Measurements from ENCODE around the gene BACE1-AS. TPM values are rescaled to one million over a fixed set of nuclear protein-coding genes. Genes with fewer than 3 reads are reported as not detected.
"Not testable (repeated sequence)": the region's sequence is repeated elsewhere in the genome, so short reads cannot be mapped to it uniquely, and the experiment has no call there.

Gene BACE1-AS
- total RNA-seq, 1 donor: 0.52 TPM

- Histone ChIP-seq H3K27me3 (ENCODE audit: insufficient read depth, low read length) (no peaks in the 10 kb centered on the region), H3K4me1 (ENCODE audit: insufficient read depth, low read length) (no peaks in the 10 kb centered on the region), H3K9me3 (ENCODE audit: low read depth, low read length) (no peaks in the 10 kb centered on the region), H3K4me3 (ENCODE audit: low read length) (no peak overlapping the region)
Measured at GRCh38 chr11:117302228-117302627, 11.1 kb downstream of the BACE1-AS start.

DNA sequence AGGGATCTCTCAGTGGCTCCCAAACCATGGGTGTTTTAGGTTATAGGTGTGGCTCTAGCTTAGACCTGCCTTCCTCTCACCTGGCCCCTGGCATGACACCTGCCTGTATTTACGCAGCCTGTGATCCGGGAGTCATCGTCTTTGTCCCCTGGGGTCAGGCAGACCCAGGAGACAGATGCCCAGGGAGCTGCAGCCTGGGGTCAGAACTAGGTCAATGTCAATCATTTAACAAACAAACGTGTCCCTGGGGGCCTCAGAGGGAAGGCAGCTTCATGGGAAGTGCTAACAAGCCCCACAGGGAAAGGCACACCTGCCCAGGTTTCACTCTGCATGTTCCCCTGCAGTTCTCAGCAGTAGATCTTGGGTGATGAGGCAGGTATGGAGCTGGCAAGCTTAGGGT lies 12.0 kb downstream of the BACE1-AS start:
- H3K4me1 ChIP-seq (ENCODE audit: insufficient read depth, low read length): no peaks in the 10 kb centered on the region
- no peak overlapping the region for H3K4me3 ChIP-seq (ENCODE audit: low read length)
- H3K9me3 ChIP-seq (ENCODE audit: low read depth, low read length): no peaks in the 10 kb centered on the region
- H3K27me3 ChIP-seq (ENCODE audit: insufficient read depth, low read length): no peaks in the 10 kb centered on the region

DNA sequence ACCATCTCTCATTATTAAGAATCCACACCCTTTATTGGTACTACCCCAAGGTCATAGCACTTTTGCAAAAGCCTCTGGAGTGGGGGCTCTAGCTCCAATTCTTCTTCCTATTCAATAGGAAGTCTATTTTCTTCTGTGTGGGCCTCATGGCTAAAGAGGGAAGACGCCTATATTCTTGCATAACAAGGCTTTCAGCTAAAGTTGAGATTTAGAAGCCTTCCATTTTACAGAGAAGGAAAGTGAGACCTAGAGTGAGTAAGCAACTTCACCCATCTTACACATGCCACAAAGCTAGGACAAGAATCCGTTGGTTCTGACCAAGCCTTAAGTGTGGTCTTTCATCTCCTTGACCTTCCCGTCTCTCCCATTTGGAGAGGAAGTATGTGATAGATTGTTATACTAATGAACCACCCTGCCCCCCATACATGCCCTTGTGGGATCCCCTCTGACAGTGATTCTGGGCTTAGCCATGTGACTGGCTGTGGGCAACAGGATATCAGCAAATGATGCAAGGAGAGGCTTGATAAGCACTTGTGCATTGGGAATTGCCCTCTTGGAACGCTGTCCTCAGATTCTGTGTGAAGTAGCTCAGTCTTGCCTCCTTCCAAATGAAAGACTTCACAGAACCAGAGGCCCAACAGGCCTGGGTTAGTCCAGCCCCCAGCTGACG lies 12.6 kb downstream of the BACE1-AS start:
- Histone ChIP-seq H3K27me3 (ENCODE audit: insufficient read depth, low read length) (no peaks in the 10 kb centered on the region), H3K4me1 (ENCODE audit: insufficient read depth, low read length) (no peaks in the 10 kb centered on the region), H3K4me3 (ENCODE audit: low read length) (no peak overlapping the region), H3K9me3 (ENCODE audit: low read depth, low read length) (no peaks in the 10 kb centered on the region)

- Histone ChIP-seq H3K9me3 (ENCODE audit: low read depth, low read length) (no peaks in the 10 kb centered on the region), H3K4me3 (ENCODE audit: low read length) (no peak overlapping the region), H3K27me3 (ENCODE audit: insufficient read depth, low read length) (no peaks in the 10 kb centered on the region), H3K4me1 (ENCODE audit: insufficient read depth, low read length) (no peaks in the 10 kb centered on the region)
Measured at GRCh38 chr11:117305145-117305544, 14.0 kb downstream of the BACE1-AS start.

- Histone ChIP-seq H3K9me3 (ENCODE audit: low read depth, low read length) (no peaks in the 10 kb centered on the region), H3K27me3 (ENCODE audit: insufficient read depth, low read length) (no peaks in the 10 kb centered on the region), H3K4me1 (ENCODE audit: insufficient read depth, low read length) (peaks cover 17% of the 10 kb centered on the region), H3K4me3 (ENCODE audit: low read length) (no peak overlapping the region)
Measured at GRCh38 chr11:117309310-117309709, 18.2 kb downstream of the BACE1-AS start.

DNA sequence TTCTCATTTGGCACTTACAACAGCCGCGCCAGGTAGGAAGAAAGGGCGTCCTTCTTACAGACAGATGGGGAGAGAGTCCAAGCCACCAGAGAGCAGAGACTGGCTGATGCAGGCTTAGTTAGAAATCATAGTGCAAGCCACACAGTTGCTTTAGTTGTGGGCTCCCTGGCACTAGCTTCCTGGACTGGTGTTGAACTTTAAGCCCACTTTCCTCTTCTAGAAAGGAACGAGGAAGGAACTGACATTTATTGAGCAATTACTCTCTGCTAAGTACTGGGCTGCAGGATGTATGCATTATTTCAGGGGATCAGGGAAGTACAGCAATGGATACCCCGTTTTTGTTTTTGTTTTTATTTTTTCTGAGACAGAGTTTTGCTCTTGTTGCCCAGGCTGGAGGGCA lies 21.9 kb downstream of the BACE1-AS start:
- Histone ChIP-seq H3K4me3 (ENCODE audit: low read length) (no peak overlapping the region), H3K27me3 (ENCODE audit: insufficient read depth, low read length) (peaks cover 7% of the 10 kb centered on the region), H3K9me3 (ENCODE audit: low read depth, low read length) (no peaks in the 10 kb centered on the region), H3K4me1 (ENCODE audit: insufficient read depth, low read length) (peaks cover 37% of the 10 kb centered on the region)

GRCh38 chr11:117313828-117314768 lies 23.0 kb downstream of the BACE1-AS start:
- H3K27me3 ChIP-seq (ENCODE audit: insufficient read depth, low read length): peaks cover 7% of the 10 kb centered on the region
- peaks cover 37% of the 10 kb centered on the region for H3K4me1 ChIP-seq (ENCODE audit: insufficient read depth, low read length)
- no peak overlapping the region for H3K4me3 ChIP-seq (ENCODE audit: low read length)
- no peaks in the 10 kb centered on the region for H3K9me3 ChIP-seq (ENCODE audit: low read depth, low read length)

- peaks cover 37% of the 10 kb centered on the region for H3K4me1 ChIP-seq (ENCODE audit: insufficient read depth, low read length)
- H3K9me3 ChIP-seq (ENCODE audit: low read depth, low read length): no peaks in the 10 kb centered on the region
- no peak overlapping the region for H3K4me3 ChIP-seq (ENCODE audit: low read length)
- peaks cover 7% of the 10 kb centered on the region for H3K27me3 ChIP-seq (ENCODE audit: insufficient read depth, low read length)
Measured at GRCh38 chr11:117314840-117315239, 23.7 kb downstream of the BACE1-AS start.

GRCh38 chr11:117315285-117316196 lies 24.4 kb downstream of the BACE1-AS start:
- H3K9me3 ChIP-seq (ENCODE audit: low read depth, low read length): no peaks in the 10 kb centered on the region
- peak overlapping the region; percentile 39 for H3K4me3 ChIP-seq (ENCODE audit: low read length)
- peaks cover 7% of the 10 kb centered on the region for H3K27me3 ChIP-seq (ENCODE audit: insufficient read depth, low read length)
- H3K4me1 ChIP-seq (ENCODE audit: insufficient read depth, low read length): peaks cover 37% of the 10 kb centered on the region

- Histone ChIP-seq H3K27me3 (ENCODE audit: insufficient read depth, low read length) (peaks cover 7% of the 10 kb centered on the region), H3K9me3 (ENCODE audit: low read depth, low read length) (no peaks in the 10 kb centered on the region), H3K4me1 (ENCODE audit: insufficient read depth, low read length) (peaks cover 37% of the 10 kb centered on the region), H3K4me3 (ENCODE audit: low read length) (peak within 1 kb of the TSS; percentile 39)
Measured at GRCh38 chr11:117316197-117316961, 25.2 kb downstream of the BACE1-AS start, which contains the start of gene BACE1. Gene BACE1, minus strand, starts transcription at chr11:117316256. Its CDS starts 461 bp downstream, at chr11:117315795.

GRCh38 chr11:117318738-117319137 lies 27.6 kb downstream of the BACE1-AS start:
- H3K4me1 ChIP-seq (ENCODE audit: insufficient read depth, low read length): peaks cover 26% of the 10 kb centered on the region

GRCh38 chr11:117319214-117319840 lies 28.2 kb downstream of the BACE1-AS start:
- peaks cover 7% of the 10 kb centered on the region for H3K27me3 ChIP-seq (ENCODE audit: insufficient read depth, low read length)
- no peak overlapping the region for H3K4me3 ChIP-seq (ENCODE audit: low read length)
- H3K9me3 ChIP-seq (ENCODE audit: low read depth, low read length): no peaks in the 10 kb centered on the region
- H3K4me1 ChIP-seq (ENCODE audit: insufficient read depth, low read length): peaks cover 20% of the 10 kb centered on the region

More at GRCh38 chr11:117318738-117319137, 27.6 kb downstream of the BACE1-AS start:
- Histone ChIP-seq H3K4me3 (ENCODE audit: low read length) (no peak overlapping the region), H3K27me3 (ENCODE audit: insufficient read depth, low read length) (peaks cover 7% of the 10 kb centered on the region), H3K9me3 (ENCODE audit: low read depth, low read length) (no peaks in the 10 kb centered on the region)

- not testable (repeated sequence) for H3K9me3 ChIP-seq (ENCODE audit: low read depth, low read length); H3K4me3 ChIP-seq (ENCODE audit: low read length); H3K27me3 ChIP-seq (ENCODE audit: insufficient read depth, low read length)
- H3K4me1 ChIP-seq (ENCODE audit: insufficient read depth, low read length): peaks cover 15% of the 10 kb centered on the region
Measured at GRCh38 chr11:117327255-117327566, 36.1 kb downstream of the BACE1-AS start.
